ENCODE results near the gene DDX19B. TPM values are rescaled to one million over a fixed set of nuclear protein-coding genes. Genes with fewer than 3 reads are reported as not detected.

The DDX19B gene
- total and polyA plus RNA-seq, 2 donors (not counting 1 experiment from before 2014, with no cell fraction given), result 33.0 to 35.8 TPM

DNA sequence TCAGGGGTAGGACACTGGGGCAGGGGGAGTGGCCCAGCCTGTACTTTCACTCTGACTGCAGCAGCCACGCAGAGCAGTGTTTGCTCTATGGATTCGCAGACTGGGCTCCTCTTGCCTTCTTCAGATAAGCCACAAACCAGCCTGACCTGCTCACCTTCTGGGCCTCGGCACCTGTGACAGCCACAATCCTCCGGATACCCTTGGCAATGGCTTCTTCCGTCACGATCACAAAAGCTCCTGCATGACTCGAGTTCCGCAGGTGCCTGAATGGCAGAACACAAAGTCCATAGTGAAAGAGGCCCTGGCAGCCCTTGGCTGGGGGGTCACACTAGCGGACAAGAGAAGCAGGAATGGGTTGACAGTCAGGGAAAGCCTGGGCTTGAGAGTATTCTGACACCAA lies 43.4 kb upstream of the DDX19B start:
- Histone ChIP-seq H3K9me3 (ENCODE audit: control extremely low read depth in 1 of 3, control insufficient read depth in 2 of 3, insufficient read depth in 1 of 3, low read length in 2 of 3) (peaks cover 0 to 8% (median 0%) of the 10 kb centered on the region in 3 donors), H3K4me3 (ENCODE audit: control extremely low read depth in 1 of 5, extremely low read depth in 1 of 5, insufficient read depth in 1 of 5, low read depth in 2 of 5, low read length in 4 of 5) (no peak overlapping the region), H2AFZ (ENCODE audit: insufficient read depth, low read depth, low read length, poor library complexity, severe bottlenecking) (no peak overlapping the region), H3K36me3 (replicated peaks in 1 of 2; ENCODE audit: control extremely low read depth in 1 of 2, control insufficient read depth in 1 of 2, extremely low read depth in 1 of 2, insufficient read depth in 2 of 2, low read length in 1 of 2) (peaks cover 0 to 58% of the 10 kb centered on the region in 2 experiments), H3K27me3 (replicated peaks in 1 of 4; ENCODE audit: control extremely low read depth in 1 of 4, control insufficient read depth in 3 of 4, insufficient read depth in 4 of 4, low read length in 3 of 4) (no peaks in the 10 kb centered on the region), H3K79me2 (ENCODE audit: control insufficient read depth, insufficient read depth, low read length) (no peaks in the 10 kb centered on the region), H4K20me1 (ENCODE audit: control insufficient read depth, insufficient read depth, low read length, poor library complexity, severe bottlenecking) (no peaks in the 10 kb centered on the region), H3K9ac (ENCODE audit: low read length) (no peak overlapping the region), H3K4me1 (ENCODE audit: control insufficient read depth in 2 of 2, insufficient read depth in 2 of 2, low read length in 2 of 2) (peaks cover 0 to 9% of the 10 kb centered on the region in 2 donors), H3K4me2 (replicated peaks; ENCODE audit: low read depth, low read length, poor library complexity, severe bottlenecking) (no peak overlapping the region), H3K27ac (ENCODE audit: low read length in 2 of 2) (no peak overlapping the region)
- ChIA-PET CTCF (interaction anchor here (0.7 to 1.1 kb wide), 2 partner anchors 17 to 216 kb away, joined by 4 read pairs; no protein-coding TSS in a partner anchor), POLR2A (no interaction called here)
- no peak overlapping the region for H3K4me3 Mint-ChIP-seq
- DNase-seq, result no peak
- intact Hi-C loops (cut with micrococcal nuclease), result no loop called here
- H3K9me3 Mint-ChIP-seq (ENCODE audit: insufficient read depth), result no peaks in the 10 kb centered on the region
- H3K27me3 Mint-ChIP-seq, result no peaks in the 10 kb centered on the region
- TF ChIP-seq EZH2 (IDR thresholded peaks at IDR 0.05; ENCODE audit: borderline replicate concordance, insufficient read depth, low read depth, low read length, poor library complexity, severe bottlenecking), result no peak
- TF ChIP-seq, protein P1, sequence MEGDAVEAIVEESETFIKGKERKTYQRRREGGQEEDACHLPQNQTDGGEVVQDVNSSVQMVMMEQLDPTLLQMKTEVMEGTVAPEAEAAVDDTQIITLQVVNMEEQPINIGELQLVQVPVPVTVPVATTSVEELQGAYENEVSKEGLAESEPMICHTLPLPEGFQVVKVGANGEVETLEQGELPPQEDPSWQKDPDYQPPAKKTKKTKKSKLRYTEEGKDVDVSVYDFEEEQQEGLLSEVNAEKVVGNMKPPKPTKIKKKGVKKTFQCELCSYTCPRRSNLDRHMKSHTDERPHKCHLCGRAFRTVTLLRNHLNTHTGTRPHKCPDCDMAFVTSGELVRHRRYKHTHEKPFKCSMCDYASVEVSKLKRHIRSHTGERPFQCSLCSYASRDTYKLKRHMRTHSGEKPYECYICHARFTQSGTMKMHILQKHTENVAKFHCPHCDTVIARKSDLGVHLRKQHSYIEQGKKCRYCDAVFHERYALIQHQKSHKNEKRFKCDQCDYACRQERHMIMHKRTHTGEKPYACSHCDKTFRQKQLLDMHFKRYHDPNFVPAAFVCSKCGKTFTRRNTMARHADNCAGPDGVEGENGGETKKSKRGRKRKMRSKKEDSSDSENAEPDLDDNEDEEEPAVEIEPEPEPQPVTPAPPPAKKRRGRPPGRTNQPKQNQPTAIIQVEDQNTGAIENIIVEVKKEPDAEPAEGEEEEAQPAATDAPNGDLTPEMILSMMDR (IDR thresholded peaks at IDR 0.05), result no peak
- H3K4me1 Mint-ChIP-seq, result peaks cover 5% of the 10 kb centered on the region
- no peak for ATAC-seq (ENCODE audit: low read depth)
- WGBS (ENCODE audit: insufficient coverage), result 95% methylated on average over 9 of the region's 9 CpGs
- no peak overlapping the region for H3K27ac Mint-ChIP-seq

DNA sequence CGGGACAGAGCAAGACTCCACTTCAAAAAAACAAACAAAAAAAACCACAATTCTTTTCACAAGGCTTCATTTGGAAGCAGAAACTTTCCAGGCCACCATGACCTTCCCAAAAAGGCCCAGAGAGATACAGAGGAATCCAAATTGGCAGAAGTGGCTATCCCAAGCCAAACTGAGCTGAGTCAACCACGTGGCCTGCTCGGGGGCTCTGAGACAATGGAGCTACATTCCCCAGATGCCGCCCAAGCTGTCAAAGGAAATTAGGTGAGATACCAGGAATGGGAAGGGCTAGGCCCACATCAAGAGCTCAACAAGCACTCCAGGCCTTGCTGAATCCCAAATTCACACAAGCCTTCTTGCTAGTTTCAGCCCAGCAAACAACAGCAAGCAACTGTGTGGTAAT lies 41.6 kb upstream of the DDX19B start:
- H3K4me1 ChIP-seq (ENCODE audit: control insufficient read depth in 2 of 2, insufficient read depth in 2 of 2, low read length in 2 of 2), result no peaks in the 10 kb centered on the region
- no peaks in the 10 kb centered on the region for H3K79me2 ChIP-seq (ENCODE audit: control insufficient read depth, insufficient read depth, low read length)
- 97% methylated on average over 4 of the region's 4 CpGs for WGBS (ENCODE audit: insufficient coverage)
- H4K20me1 ChIP-seq (ENCODE audit: control insufficient read depth, insufficient read depth, low read length, poor library complexity, severe bottlenecking), result no peaks in the 10 kb centered on the region
- peaks cover 0 to 4% (median 0%) of the 10 kb centered on the region in 3 donors for H3K9me3 ChIP-seq (ENCODE audit: control extremely low read depth in 1 of 3, control insufficient read depth in 2 of 3, insufficient read depth in 1 of 3, low read length in 2 of 3)
- intact Hi-C loops (cut with micrococcal nuclease), result no loop called here
- H3K27ac Mint-ChIP-seq, result no peak overlapping the region
- no peak overlapping the region for H3K4me3 ChIP-seq (ENCODE audit: control extremely low read depth in 1 of 5, extremely low read depth in 1 of 5, insufficient read depth in 1 of 5, low read depth in 2 of 5, low read length in 4 of 5)
- H3K4me1 Mint-ChIP-seq, result no peaks in the 10 kb centered on the region
- TF ChIP-seq, protein P1 (IDR thresholded peaks at IDR 0.05), result no peak
- DNase-seq, result no peak
- POLR2A ChIA-PET, result no interaction called here
- no peaks in the 10 kb centered on the region for H3K27me3 Mint-ChIP-seq
- H3K36me3 ChIP-seq (replicated peaks in 1 of 2; ENCODE audit: control extremely low read depth in 1 of 2, control insufficient read depth in 1 of 2, extremely low read depth in 1 of 2, insufficient read depth in 2 of 2, low read length in 1 of 2), result peaks cover 0 to 68% of the 10 kb centered on the region in 2 experiments
- no peak for ATAC-seq (ENCODE audit: low read depth)
- no peak overlapping the region for H3K4me3 Mint-ChIP-seq
- no peaks in the 10 kb centered on the region for H3K9me3 Mint-ChIP-seq (ENCODE audit: insufficient read depth)
- no peak overlapping the region for H3K9ac ChIP-seq (ENCODE audit: low read length)
- H2AFZ ChIP-seq (ENCODE audit: insufficient read depth, low read depth, low read length, poor library complexity, severe bottlenecking), result no peak overlapping the region
- no peak overlapping the region for H3K4me2 ChIP-seq (replicated peaks; ENCODE audit: low read depth, low read length, poor library complexity, severe bottlenecking)
- CTCF ChIA-PET, result interaction anchor here (0.6 to 2.8 kb wide), 2 partner anchors 10 to 1059 kb away, joined by 3 to 12 read pairs; no protein-coding TSS in a partner anchor
- no peak overlapping the region for H3K27ac ChIP-seq (ENCODE audit: low read length in 2 of 2)
- no peaks in the 10 kb centered on the region for H3K27me3 ChIP-seq (replicated peaks in 1 of 4; ENCODE audit: control extremely low read depth in 1 of 4, control insufficient read depth in 3 of 4, insufficient read depth in 4 of 4, low read length in 3 of 4)
